Activated CD4-positive, alpha-beta T cell treated with anti-CD3 and anti-CD28 coated beads, Interleukin-10, Interleukin-2, amounts not matched to agents 100 ng/mL and 50 ng/mL, durations not matched to agents 16 hours and 8 hours (primary cell): ENCODE measurements around the gene KRTAP5-8.
"Not testable (repeated sequence)": the region's sequence is repeated elsewhere in the genome, so short reads cannot be mapped to it uniquely, and the experiment has no call there.

ENCODE experiments used
- DNase-seq: peaks from one replicate; pipeline ENCODE4 v3.0.0-alpha.2; 2020

Gene KRTAP5-8

GRCh38 chr11:71537977-71538665 lies at the start of gene KRTAP5-8:
TSS of gene KRTAP5-8 (plus strand) at chr11:71538025. CDS start at chr11:71538056, 31 bp downstream.
- not testable (repeated sequence) for DNase-seq

DNA sequence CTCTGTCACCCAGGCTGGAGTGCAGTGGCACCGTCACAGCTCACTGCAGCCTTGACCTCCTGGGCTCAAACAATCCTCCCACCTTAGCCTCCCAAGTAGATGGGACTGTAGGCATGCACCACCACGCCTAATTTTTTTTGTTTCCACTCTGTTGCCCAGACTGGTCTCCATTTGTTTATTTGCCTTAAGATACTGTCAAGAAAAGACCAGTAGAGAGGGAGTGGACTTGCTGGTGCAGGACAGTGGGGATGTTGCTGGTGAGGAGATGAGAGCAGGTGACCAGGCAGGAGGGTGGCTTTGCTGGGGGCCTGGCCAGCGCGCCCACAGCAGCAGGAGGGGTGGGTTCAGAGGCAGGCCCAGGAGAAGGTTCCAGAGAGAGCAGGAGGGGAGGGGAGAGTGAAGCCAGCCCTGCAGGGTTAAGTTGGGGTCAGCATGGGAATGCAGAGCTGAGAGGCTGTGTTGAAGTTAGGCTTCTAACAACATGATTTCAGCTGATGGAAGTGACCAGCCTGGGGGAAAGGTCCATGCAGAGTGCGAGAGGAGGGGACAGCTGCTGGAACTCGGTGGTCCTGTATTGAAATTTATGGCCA lies 49.0 kb upstream of the KRTAP5-8 start:
- no peak for DNase-seq

- peak; percentile 80 for DNase-seq
Observed at GRCh38 chr11:71489311-71490043, 48.3 kb upstream of the KRTAP5-8 start.

DNA sequence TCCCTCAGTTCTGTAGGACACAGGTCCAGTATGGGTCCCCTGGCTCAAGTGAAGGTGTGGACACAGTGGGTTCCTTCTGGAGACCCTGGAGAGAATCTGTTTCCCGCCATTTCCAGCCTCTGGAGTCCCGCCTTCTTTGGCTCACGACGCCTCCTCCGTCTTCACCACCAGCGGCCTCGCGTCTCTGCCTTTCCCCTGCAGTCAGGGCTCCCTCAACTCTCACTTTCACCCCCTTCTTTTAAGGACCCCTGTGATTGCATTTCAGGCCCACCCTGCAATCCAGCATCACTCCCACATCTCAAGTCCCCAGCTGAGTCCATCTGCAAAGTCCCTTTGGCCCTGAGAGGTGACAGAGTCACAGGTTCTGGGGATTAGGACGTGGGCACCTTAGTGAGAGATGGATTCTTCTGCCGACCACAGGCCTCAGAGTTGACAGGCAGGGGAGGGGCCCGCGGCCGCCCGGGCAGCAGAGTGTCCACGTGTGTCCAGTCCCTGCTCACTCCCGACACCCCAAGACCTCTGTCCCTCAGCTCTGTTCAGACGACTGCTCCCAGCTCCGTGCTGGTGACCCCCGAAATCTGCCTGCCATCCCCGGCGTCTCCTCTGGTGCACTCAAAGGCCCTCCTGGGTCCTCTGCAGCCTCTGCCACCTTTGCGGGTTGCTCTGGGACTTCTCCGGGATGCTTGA lies 47.6 kb upstream of the KRTAP5-8 start:
- DNase-seq, result no peak

DNA sequence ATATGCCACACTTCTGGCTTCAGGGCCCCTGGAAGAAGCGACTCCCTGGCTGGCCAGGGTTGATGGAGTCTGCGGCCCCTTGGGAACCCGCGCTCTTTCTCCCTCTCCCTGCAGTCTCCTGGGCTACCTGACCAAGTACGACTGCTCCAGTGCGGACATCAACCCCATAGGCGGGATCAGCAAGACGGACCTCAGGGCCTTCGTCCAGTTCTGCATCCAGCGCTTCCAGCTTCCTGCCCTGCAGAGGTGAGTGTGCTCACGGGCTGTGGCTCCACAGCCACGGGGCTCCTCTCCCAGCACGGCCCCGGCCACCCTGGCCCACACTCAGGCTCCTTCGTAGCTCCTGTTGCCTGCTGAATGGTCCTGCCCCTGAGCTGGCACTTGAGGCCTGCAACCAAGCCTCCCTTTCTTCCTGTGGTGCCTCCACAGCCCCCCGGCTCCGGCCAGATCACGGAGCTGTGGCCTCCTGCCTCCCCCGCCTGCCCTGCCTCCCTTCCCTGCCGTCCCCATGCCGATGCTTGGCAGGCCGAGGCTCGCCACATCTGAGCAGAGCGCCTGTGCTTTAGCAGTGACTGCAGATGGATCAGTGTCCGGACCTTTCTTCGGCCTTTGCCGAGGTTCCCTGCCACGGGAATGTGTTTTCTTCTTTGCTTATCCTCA lies 47.0 kb upstream of the KRTAP5-8 start:
- no peak for DNase-seq

GRCh38 chr11:71491531-71491930 lies 46.3 kb upstream of the KRTAP5-8 start:
- DNase-seq, result no peak

DNA sequence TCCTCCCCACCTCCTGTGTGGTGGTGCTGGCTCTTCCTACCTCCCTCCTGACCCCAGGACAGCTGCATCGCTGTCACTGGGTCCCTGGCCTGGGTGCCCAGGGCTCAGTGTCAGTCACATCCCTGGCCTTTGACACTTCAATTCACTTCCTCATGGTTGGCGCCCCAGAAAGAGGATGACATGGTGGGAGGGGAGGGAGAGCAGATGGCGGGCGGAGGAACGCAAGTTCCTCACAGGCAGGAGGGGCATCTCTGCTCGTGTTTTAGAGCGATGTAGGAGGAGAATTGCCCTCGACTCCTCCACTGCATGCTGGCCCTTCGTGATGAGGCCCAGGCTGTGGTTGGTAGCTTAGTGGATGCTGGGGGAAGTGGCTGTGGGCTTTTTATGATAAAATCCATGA lies 45.9 kb upstream of the KRTAP5-8 start:
- no peak for DNase-seq

GRCh38 chr11:71495286-71496230 lies 42.3 kb upstream of the KRTAP5-8 start:
- no peak for DNase-seq

GRCh38 chr11:71496421-71496820 lies 41.4 kb upstream of the KRTAP5-8 start:
- no peak for DNase-seq

- no peak for DNase-seq
Observed at GRCh38 chr11:71498091-71498490, 39.7 kb upstream of the KRTAP5-8 start.

- DNase-seq, result peak; percentile 30
Observed at GRCh38 chr11:71499125-71499524, 38.7 kb upstream of the KRTAP5-8 start.

DNA sequence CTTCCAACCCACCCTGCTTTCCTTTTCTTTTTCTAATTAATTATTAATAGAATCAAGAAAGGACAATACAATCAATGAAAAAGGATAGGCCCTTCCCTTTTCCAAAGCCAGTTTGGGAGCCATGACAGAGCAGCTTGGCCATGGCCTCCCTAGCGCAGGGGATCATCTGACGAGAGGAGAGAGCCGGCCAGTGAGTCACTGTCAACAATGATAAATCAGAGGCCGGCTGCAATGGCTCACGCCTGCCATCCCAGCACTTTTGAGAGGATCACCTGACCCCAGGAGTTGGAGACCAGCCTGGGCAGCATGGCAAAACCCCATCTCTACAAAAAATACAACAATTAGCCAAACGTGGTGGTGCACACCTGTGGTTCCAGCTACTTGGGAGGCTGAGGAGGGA lies 38.3 kb upstream of the KRTAP5-8 start:
- no peak for DNase-seq

DNA sequence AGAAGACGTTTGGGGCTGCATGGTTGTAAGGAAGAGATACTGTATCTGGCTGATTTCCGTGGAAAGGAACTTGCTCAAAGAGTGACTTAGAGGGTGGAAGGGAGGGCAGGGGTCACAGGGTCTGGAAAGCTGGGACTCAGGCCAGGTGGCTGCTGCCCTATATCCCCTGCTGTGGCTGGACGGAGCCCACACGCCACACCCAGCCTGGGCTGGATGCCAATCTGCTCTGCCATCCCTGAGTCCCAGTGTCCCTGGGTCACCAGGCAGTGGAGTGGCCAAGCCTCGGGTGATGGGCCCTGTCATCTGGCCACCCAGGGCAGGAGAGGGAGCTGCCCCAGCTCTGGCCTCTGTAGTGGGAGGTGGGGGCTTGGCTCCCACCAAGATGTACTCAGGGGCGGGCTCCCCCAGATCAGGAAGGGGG lies 37.2 kb upstream of the KRTAP5-8 start:
- DNase-seq, result no peak

- DNase-seq, result no peak
Observed at GRCh38 chr11:71501071-71501985, 36.5 kb upstream of the KRTAP5-8 start.

- no peak for DNase-seq
Observed at GRCh38 chr11:71502026-71502425, 35.8 kb upstream of the KRTAP5-8 start.

- no peak for DNase-seq
Observed at GRCh38 chr11:71502871-71503435, 34.9 kb upstream of the KRTAP5-8 start.

DNA sequence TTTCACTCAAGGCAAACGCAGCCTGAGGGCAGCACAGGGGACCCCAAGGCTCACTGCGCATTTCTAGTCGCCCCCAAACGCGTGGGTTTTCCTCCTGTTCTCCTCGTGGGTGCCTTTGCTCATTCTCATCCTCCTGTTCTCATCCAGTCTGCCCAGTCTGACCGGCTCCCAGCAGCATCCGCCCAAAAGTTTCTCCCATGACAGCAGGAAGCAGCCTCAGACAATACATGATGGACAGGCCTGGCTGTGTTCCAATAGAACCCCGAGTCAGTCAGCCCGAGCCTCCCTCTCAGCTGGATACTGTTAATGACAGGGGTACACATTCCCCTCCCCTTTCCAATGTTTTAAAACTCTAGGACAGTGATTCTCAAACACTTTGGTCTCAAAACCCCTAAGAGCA lies 33.3 kb upstream of the KRTAP5-8 start:
- no peak for DNase-seq

GRCh38 chr11:71505001-71505400 lies 32.8 kb upstream of the KRTAP5-8 start:
- DNase-seq, result no peak

GRCh38 chr11:71505781-71506180 lies 32.0 kb upstream of the KRTAP5-8 start:
- no peak for DNase-seq

DNA sequence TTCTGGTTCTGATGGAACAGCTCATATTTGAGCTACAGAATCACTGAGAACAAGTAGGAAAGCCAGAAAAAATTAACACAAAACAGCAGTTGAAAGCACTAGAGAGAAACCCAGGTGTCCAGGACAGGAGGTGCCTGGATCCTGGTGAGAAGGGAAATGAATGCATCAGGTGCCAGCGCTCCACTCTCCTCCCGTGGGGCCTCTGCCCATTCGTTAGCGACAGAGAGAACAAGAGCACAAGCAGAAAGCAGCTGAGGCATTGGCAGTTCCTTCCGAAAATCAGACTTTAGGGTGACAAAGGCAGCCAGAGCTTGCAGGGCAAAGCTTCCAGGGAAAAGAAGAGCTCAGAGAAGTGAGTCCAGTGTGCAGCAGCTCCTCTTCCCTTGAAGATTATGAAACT lies 30.7 kb upstream of the KRTAP5-8 start:
- no peak for DNase-seq
